ENCODE results near the gene SNHG17.

DNA sequence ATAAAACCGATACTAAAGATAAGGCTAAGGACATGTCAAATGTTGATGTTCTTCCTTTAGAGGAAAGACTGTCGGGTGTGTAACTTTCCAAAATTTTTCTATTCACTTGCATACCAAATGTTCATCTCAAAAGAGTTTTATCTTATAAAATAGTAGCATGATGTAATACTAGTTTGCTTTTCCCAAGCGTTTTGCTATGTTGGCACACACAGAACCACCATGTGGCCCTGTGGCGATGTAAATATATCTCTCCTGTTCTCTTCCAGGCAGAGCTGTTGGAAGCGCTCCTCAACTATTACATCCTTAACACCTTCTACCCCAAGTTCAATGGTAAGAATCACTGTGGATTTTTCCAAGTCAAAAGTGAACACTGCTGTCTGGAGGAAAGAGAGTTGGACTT is 62.3 kb downstream of the SNHG17 start:
- TF ChIP-seq, protein P1, sequence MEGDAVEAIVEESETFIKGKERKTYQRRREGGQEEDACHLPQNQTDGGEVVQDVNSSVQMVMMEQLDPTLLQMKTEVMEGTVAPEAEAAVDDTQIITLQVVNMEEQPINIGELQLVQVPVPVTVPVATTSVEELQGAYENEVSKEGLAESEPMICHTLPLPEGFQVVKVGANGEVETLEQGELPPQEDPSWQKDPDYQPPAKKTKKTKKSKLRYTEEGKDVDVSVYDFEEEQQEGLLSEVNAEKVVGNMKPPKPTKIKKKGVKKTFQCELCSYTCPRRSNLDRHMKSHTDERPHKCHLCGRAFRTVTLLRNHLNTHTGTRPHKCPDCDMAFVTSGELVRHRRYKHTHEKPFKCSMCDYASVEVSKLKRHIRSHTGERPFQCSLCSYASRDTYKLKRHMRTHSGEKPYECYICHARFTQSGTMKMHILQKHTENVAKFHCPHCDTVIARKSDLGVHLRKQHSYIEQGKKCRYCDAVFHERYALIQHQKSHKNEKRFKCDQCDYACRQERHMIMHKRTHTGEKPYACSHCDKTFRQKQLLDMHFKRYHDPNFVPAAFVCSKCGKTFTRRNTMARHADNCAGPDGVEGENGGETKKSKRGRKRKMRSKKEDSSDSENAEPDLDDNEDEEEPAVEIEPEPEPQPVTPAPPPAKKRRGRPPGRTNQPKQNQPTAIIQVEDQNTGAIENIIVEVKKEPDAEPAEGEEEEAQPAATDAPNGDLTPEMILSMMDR (conservative IDR thresholded peaks at IDR 0.05) = no peak
- TF ChIP-seq EZH2 (IDR thresholded peaks at IDR 0.05; ENCODE audit: low read depth) = no peak

All from PC-9 (cell line).